NCI-H226 (cell line): ENCODE results near the gene FRG2C.
A peak's percentile ranks its signal among the peaks of the same experiment; 100 is the strongest.
"Not testable (repeated sequence)": the region's sequence is repeated elsewhere in the genome, so short reads cannot be mapped to it uniquely, and the experiment has no call there.

Experiments used
- DNase-seq: peaks from one replicate; pipeline ENCODE4 v3.0.0-alpha.2; 2015

FRG2C gene

GRCh38 chr3:75664028-75664427, at the start of gene FRG2C:
Gene FRG2C, plus strand, starts transcription at chr3:75664328. Its CDS starts 52 bp downstream, at chr3:75664380.
- not testable (repeated sequence) for DNase-seq

DNA sequence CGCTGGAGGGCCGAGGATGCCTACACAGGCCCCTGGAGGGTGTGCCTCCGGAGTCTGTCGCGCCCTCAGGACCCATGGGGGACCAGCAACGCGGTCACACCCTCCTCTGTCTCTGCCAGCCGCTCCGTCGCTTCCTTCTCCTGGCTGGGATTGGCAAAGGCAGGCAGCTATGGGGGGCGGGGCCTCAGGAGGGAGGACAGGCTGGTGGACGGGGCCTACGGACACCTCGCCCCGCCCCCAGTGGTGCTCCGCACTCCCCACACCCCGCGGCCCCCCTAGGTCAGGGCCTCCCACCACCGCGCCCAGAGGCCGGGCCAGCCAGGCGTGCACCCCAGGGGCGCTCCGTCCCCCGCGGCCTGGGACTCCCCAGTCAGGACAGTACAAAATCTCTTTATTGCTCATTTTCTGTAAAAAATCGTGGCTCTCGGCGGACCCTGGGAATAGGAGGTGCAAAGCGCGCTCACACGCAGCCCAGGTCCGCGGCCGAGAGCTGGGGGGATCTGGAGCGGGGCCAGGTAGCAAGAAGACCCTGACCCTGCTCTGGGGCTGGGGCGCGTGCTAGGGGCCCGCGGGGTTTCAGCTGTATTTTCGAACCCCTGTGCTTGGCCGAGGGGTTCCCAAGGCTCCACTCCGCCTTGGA, 45.3 kb upstream of the FRG2C start:
- not testable (repeated sequence) for DNase-seq

DNA sequence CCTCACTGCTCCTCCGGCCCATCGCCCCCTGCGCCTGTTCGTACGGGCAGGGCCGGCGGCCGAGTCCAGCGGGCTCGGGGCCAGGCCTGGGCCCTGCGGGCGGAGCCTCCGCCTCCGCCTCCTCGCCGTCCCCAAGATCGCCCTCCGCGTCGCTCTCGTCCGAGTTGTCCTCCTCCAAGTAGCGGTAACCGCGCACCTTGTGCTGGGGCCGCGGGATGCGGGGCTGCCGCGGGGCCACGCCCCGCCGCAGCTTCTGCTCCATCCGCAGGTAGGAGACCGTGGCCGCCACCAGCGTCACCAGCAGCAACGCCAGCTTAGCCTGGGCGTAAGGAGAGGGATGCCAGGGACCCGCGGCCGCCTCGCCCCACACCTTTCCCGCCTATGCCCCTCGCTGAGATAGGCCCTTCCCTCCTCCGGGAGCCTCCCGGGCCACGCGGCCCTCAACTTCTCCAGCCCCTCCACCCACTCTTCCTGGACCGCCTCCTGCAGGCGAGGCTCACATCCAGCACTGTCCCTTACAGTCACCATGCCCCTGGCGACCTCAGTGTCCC, 44.6 kb upstream of the FRG2C start:
- not testable (repeated sequence) for DNase-seq

DNA sequence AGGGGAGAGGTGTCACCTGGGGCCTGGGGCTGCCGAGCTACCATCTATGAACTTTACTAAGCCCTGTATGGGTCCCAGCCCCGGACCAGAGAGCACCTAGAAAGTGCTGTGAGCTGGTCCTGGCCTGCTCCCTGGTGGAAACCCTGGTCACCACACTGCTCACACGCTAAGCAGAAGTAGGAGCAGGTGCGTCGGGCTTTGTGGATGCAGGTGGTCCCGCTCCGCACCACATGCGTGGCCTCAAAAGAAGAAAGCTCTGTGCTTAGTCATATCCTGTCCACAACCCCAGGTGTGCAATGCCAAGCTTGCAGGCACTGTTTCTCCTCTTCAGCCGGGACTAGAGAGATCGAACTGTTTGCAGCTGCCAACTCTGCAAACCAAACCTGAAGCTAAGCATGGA, 42.4 kb upstream of the FRG2C start:
- DNase-seq, result not testable (repeated sequence)

DNA sequence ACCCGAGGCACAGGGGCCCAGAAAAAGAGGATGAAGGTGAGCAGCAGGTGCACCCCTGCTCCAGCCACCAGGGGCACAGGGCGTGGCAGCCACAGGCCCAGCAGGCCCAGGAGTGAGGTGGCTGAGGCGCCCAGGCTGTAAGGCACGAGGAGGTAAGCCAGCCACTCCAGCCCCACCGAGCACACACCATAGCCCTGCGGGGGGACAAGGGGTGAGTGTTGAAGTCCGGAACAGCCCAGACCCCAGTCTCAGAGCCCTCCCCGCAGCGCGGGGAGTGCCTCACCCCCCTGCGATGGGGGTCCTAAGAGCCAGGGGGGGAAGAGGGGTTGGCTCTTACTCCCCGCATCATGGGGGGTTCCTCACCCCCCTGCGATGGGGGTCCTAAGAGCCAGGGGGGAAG, 40.5 kb upstream of the FRG2C start:
- DNase-seq, result not testable (repeated sequence)

GRCh38 chr3:75630887-75631535, 33.1 kb upstream of the FRG2C start:
- DNase-seq, result not testable (repeated sequence)

DNA sequence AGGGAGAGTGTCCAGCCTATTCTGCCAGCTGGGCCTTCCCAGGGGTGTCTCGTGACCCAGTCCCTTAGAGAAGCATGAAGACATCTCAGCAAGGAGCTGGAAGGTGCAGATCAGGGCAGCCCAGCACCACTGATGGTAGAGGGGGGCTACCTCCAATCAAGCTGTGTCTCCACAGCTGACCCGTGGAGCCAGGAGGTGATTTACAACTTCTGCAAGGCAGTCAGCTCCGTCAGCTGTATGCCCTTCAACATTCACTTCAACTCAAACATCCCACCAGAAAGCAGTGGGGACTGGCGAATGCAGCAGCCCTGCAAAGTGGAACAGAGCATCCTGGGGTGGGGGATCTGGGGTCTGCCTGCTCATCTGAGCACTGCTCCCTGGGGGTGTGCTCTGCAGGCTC, 32.6 kb upstream of the FRG2C start:
- no peak for DNase-seq

DNA sequence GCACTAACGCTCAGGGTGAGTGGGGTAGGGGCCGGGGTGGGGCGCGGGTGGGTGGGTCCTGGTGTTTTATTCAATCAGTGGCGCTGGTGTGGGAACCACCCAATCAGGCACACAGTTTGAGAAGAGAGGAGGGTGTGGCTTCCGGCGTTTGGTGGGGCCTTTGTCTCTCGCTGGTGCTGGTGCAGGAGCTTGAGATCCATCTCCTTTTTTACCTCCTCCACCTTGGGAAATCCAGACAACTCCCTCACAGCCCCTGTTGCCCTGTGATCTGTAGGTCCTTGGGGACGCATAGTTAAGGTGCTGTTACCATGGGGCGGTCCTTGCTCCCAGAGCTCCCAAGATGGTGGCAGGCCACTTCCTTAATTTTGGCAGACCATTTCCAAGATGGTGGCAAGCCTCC, 25.2 kb upstream of the FRG2C start:
- DNase-seq, result not testable (repeated sequence)

DNA sequence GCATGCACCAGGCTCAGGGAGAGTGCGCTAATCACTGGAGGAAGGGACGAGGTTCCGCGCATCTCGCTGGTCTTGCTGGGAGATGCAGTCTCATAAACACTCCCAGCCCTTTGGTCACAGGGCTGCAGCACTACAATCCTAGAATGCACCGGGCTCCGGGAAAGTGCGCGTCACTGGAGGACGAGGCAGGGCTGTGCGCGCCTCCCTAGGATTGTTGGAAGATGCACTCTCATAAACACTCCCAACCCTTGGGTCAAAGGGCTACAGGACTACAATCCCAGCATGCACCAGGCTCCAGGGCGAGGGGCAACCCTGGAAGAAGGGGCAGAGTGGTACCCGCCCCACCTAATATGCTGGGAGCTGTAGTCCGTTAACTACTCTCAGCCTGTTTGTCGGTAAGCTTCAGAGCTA, 23.0 kb upstream of the FRG2C start:
- DNase-seq, result not testable (repeated sequence)

DNA sequence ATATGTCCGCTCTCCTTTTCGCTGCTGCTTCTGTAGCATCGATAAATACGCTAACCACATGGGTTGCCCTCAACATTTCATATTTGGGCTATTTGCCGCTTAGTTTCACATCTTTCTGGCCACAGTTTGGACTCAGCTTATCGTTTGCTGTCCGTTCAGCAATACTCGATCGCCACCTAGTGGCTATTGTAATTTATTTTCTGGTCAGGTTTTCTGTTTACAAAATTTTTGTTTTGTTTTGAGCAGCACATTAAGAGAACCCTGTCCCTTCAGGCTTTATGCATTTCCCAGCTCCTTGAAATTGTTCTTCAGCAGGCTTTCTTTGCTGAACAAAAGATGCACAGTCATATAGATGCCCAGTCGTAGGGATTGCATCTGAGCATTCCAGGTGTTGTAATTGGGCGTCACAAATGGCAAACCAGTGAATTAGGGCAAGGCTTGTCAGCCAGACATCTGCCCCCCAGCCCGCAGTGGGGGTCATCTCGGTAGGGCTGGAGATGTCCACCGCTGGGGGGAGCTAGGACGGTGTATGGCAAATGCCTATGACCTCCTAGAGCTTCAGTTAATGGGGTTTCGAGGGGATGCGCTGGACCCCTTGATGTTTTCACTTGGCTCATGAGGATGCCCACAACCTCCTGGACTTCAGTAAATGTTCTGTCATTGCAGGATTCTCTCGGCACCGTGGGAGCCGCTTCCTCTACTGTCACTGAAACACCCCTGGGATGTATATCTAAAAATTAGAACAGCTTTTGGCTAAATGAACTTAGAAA, 20.9 kb upstream of the FRG2C start:
- peak; percentile 11 for DNase-seq

GRCh38 chr3:75645548-75645947, 18.6 kb upstream of the FRG2C start:
- DNase-seq, result not testable (repeated sequence)

- DNase-seq, result no peak
These were observed 13.9 kb upstream of the FRG2C start for GRCh38 chr3:75650191-75650590.

DNA sequence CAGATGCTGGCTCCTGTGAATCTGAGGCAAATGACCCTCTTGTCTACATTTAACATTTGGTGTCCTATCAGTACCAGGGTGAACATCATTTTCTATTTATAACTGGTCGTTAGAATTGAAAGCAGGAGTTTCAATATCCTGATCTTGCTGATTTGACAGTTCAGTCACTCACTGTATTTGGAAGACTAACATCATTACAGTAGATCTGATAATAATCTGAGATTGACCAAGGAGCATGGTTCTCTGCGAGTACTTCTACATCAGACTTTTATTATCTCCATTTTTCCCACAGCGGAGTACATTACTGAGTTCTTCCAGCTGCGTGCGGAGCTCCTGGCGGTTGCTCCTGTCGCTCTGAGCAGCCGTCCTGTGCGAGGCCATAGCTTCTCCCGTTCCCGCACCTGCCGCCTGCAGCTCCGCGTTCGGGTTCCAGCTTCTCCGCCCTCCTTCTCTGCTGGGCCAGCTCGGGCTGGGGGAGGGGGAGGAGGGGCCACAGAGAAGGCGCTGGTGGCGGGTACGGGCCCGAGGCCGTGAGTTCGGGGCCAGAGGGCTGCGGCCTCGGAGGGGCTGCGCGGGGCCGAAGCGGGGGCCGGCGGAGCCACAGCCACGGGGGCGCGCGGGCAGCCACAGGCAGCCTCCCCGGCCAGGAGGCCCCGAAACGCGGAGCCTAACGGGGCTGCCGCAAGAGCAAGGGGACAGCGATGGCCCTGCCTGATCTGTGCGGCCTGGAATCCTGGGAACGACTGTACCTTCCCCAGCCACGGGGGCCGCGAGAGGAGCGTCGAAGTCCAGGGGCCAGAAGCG, 8.8 kb upstream of the FRG2C start:
- DNase-seq, result not testable (repeated sequence)

GRCh38 chr3:75655956-75656355, 8.2 kb upstream of the FRG2C start:
- DNase-seq, result not testable (repeated sequence)

GRCh38 chr3:75658411-75659107, 5.6 kb upstream of the FRG2C start:
- not testable (repeated sequence) for DNase-seq

DNA sequence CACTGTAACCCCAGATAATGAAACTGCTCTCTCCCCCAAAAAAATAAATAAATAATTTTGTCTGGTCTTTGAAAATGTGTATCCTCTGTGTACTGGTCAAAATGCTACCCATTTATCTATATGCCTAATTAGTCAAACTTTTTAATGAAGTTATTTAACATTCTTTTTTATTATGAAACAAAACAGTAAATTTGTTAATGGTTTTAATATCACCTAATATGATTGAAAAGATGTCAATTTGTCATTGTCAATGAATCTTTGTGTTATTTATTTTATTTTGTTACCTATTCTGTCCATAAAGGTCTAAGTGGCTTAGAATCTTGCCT, 5.1 kb upstream of the FRG2C start:
- DNase-seq, result not testable (repeated sequence)

- DNase-seq, result not testable (repeated sequence)
These were observed 1.5 kb downstream of the FRG2C start for GRCh38 chr3:75665626-75666025.

GRCh38 chr3:75667757-75668701, 3.9 kb downstream of the FRG2C start:
- DNase-seq, result not testable (repeated sequence)

DNA sequence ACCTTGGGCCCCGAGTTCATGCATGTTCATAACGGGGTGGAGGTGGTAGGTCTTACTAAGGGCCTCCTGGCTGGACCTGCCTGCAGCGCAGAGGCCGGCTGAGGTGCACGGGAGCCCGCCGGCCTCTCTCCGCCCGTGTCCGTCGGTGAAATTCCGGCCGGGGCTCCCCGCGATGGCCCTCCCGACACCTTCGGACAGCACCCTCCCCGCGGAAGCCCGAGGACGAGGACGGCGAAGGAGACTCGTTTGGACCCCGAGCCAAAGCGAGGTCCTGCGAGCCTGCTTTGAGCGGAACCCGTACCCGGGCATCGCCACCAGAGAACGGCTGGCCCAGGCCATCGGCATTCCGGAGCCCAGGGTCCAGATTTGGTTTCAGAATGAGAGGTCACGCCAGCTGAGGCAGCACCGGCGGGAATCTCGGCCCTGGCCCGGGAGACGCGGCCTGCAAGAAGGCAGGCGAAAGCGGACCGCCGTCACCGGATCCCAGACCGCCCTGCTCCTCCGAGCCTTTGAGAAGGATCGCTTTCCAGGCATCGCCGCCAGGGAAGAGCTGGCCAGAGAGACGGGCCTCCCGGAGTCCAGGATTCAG, 4.7 kb downstream of the FRG2C start:
- DNase-seq, result not testable (repeated sequence)
